ENCODE results near the gene NMD3.

- TF ChIP-seq CTCF (IDR thresholded peaks at IDR 0.05 in 8 of 11, conservative IDR thresholded peaks at IDR 0.05 in 3 of 11) (no peak), POLR2AphosphoS5 (IDR thresholded peaks at IDR 0.05) (no peak), POLR2A (IDR thresholded peaks at IDR 0.05) (no peak)
Observed at GRCh38 chr3:161250116-161250515, 29.0 kb downstream of the NMD3 start.
